Gastroesophageal sphincter (tissue), 4 donors: Measurements from ENCODE around the gene TMEM101. TPM values are rescaled to one million over a fixed set of nuclear protein-coding genes. Genes with fewer than 3 reads are reported as not detected.

ENCODE experiments used
- ATAC-seq: fragments of 150-250 bp; one replicate; pipeline ENCODE4 v1.9.1; 2016; ENCODE audit warnings: mild to moderate bottlenecking, moderate library complexity
- H3K27ac ChIP-seq, 4 donors: fragments of 200-600 bp; sonication (generic) in 3 of 4; 1 replicate in 3 of 4; 2 replicates in 1 of 4; pipeline ENCODE4 v1.5.1; 2016 to 2019
- H3K27me3 ChIP-seq: fragments of 200-600 bp; sonication (generic); one replicate; pipeline ENCODE4 v1.5.1; 2019
- H3K36me3 ChIP-seq, 2 donors: fragments of 200-600 bp; sonication (generic); one replicate each; pipeline ENCODE4 v1.5.1; 2019; ENCODE audit warnings: control low read depth in 1 of 2
- H3K4me1 ChIP-seq, 3 donors: fragments of 200-600 bp; sonication (generic); 1 replicate in 2 of 3; 2 replicates in 1 of 3; pipeline ENCODE4 v1.5.1; 2016 to 2019; ENCODE audit warnings: control low read depth in 2 of 3
- H3K4me3 ChIP-seq, 2 donors: fragments of 200-600 bp; sonication (generic); one replicate each; pipeline ENCODE4 v1.5.1; 2019; ENCODE audit warnings: mild to moderate bottlenecking in 1 of 2, moderate library complexity in 1 of 2
- H3K9me3 ChIP-seq, 3 donors: fragments of 200-600 bp; sonication (generic); one replicate each; pipeline ENCODE4 v1.5.1; 2017 to 2019; ENCODE audit warnings: control low read depth in 2 of 3
- CTCF ChIP-seq, 4 experiments: fragments of 200-600 bp in 2 of 4; fragments of 450-650 bp in 2 of 4; sonication (generic) in 1 of 4; IDR thresholded peaks; one replicate each; pipeline ENCODE4 v1.5.1; 2017 to 2019; ENCODE audit warnings: antibody characterized with exemption in 4 of 4, mild to moderate bottlenecking in 2 of 4, moderate library complexity in 2 of 4
- EP300 ChIP-seq: sonication (generic); formaldehyde crosslinking; IDR thresholded peaks from one replicate; pipeline ENCODE4 v1.6.1; 2017; ENCODE audit warnings: antibody characterized with exemption, mild to moderate bottlenecking
- POLR2A ChIP-seq, 2 donors: fragments of 450-650 bp; IDR thresholded peaks; one replicate each; pipeline ENCODE4 v1.6.1; 2017; ENCODE audit warnings: antibody characterized with exemption in 2 of 2, mild to moderate bottlenecking in 2 of 2, moderate library complexity in 1 of 2
- POLR2AphosphoS5 ChIP-seq: sonication (generic); formaldehyde crosslinking; IDR thresholded peaks from one replicate; pipeline ENCODE4 v1.6.1; 2017; ENCODE audit warnings: antibody characterized with exemption
- WGBS, 2 donors: methylation state at CpG; one replicate each; pipeline ENCODE4 v1.1.5; 2018; ENCODE audit warnings: low coverage in 1 of 2; 5-methylcytosine and 5-hydroxymethylcytosine counted together
- total RNA-seq, 4 donors: library from RNA; depleted of rRNA; stranded (reverse); fragments of >200 nt; gene quantifications; one replicate each; pipeline ENCODE4 v1.1.0, GENCODE V29; 2016

The TMEM101 gene
- total RNA-seq, 4 donors from 2014 or later: 27.6 to 39.8 (median 33.6) TPM

DNA sequence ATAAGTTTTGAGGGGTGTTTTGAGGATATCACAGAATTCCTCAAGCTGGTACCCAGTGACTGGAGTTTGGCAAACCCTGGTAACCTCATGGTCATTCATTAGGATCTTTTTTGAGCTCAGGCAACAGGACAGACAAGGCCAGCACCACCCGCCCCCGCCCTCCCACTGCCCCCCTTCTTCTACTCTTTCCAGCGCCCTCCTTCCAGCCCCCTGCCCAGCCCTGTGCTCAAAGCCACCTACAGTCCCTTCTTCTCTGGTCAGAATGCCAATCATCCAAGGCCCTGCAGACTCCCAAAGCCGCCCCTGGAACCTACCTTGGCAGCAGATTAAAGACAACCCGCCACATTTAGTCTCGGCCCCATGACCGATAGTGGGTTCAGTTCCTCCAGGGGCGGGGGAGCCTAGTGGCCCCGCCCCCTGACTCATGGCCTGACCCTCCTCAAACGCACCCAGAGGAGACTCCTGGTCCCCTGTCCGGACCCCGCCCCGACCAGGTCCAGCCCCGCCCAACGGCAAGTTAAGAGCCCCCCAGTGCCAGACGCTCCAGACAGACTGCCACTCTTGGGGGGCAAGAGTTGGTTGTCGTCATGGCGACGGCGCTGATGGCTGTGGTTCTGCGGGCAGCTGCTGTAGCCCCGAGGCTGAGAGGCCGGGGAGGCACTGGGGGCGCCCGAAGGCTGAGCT, 10.5 kb downstream of the TMEM101 start, which contains the start of gene NAGS:
Gene NAGS (plus strand): TSS at position 546 of the 684 bp plus-strand sequence. CDS start 42 bp downstream, at position 588.
- WGBS, 2 donors: 27% methylated on average over 2 of the region's 25 CpGs; no CpG with 5 or more reads in 1 of the 2 donors
- Histone ChIP-seq H3K27ac (peak within 1 kb of the TSS in 1 of 4 donors; percentile 11), H3K27me3 (peaks cover 57% of the 10 kb centered on the region), H3K9me3 (no peaks in the 10 kb centered on the region), H3K4me3 (peak within 1 kb of the TSS in 1 of 2 donors; percentile 58), H3K4me1 (peaks cover 0 to 44% (median 28%) of the 10 kb centered on the region in 3 donors), H3K36me3 (peaks cover 0 to 1% of the 10 kb centered on the region in 2 donors)
- TF ChIP-seq EP300 (no peak), CTCF (IDR thresholded peaks at IDR 0.05) (no peak), POLR2AphosphoS5 (no peak), POLR2A (IDR thresholded peaks at IDR 0.05) (no peak)
- ATAC-seq: no peak

GRCh38 chr17:44002141-44002848, 12.5 kb downstream of the TMEM101 start:
- TF ChIP-seq EP300 (no peak), POLR2A (IDR thresholded peaks at IDR 0.05) (no peak), POLR2AphosphoS5 (no peak), CTCF (IDR thresholded peaks at IDR 0.05) (no peak)
- H3K27me3 ChIP-seq: peaks cover 55% of the 10 kb centered on the region
- WGBS, 2 donors: 59 to 71% methylated on average over 1 to 4 of the region's 9 CpGs

DNA sequence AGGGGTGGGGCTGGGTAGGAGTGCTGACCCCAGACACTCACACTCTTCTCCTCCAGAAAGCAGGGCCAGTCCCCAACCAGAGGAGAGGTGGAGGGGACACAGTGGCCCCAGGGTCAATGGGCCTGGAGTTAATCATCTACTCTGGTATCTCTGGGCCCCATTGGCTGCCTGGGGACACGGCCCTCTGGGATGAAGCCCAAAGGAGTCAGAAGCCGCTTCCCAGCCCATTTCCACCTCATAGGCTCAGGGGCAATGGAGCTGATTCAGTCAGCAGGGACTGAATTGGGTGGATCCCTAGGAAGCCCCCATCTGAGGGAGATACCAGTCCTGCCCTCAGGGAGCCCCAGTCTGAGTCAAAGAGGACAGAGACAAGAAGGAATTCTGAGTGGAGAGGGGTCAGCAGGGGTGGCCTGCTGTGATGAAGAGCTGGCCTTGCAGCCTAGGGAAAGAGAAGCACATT, 13.3 kb downstream of the TMEM101 start:
- Histone ChIP-seq H3K4me1 (peaks cover 0 to 24% (median 18%) of the 10 kb centered on the region in 3 donors), H3K36me3 (no peaks in the 10 kb centered on the region), H3K9me3 (no peaks in the 10 kb centered on the region), H3K27me3 (peaks cover 49% of the 10 kb centered on the region), H3K27ac (no peak overlapping the region), H3K4me3 (no peak overlapping the region)
- TF ChIP-seq POLR2AphosphoS5 (no peak), EP300 (no peak), CTCF (IDR thresholded peaks at IDR 0.05) (no peak), POLR2A (IDR thresholded peaks at IDR 0.05) (no peak)
- WGBS, 2 donors: no CpG with 5 or more reads among the region's 2 CpGs
- no peak for ATAC-seq

More at GRCh38 chr17:44002141-44002848, 12.5 kb downstream of the TMEM101 start:
- Histone ChIP-seq H3K36me3 (no peaks in the 10 kb centered on the region), H3K4me3 (no peak overlapping the region), H3K9me3 (no peaks in the 10 kb centered on the region), H3K4me1 (peaks cover 0 to 32% (median 19%) of the 10 kb centered on the region in 3 donors), H3K27ac (no peak overlapping the region)
- ATAC-seq: no peak

- Histone ChIP-seq H3K4me3 (no peak overlapping the region), H3K9me3 (no peaks in the 10 kb centered on the region), H3K27ac (no peak overlapping the region), H3K36me3 (no peaks in the 10 kb centered on the region), H3K4me1 (peaks cover 0 to 19% (median 14%) of the 10 kb centered on the region in 3 donors), H3K27me3 (peaks cover 43% of the 10 kb centered on the region)
- ATAC-seq: no peak
- TF ChIP-seq CTCF (IDR thresholded peaks at IDR 0.05) (no peak), EP300 (no peak), POLR2AphosphoS5 (no peak), POLR2A (IDR thresholded peaks at IDR 0.05) (no peak)
- WGBS, 2 donors: 65 to 75% methylated on average over 2 to 4 of the region's 6 CpGs
Measured at GRCh38 chr17:44000871-44001460, 13.8 kb downstream of the TMEM101 start.
